Neural progenitor cell (in vitro differentiated cells): ENCODE data around the gene RAPH1. TPM values are rescaled to one million over a fixed set of nuclear protein-coding genes. Genes with fewer than 3 reads are reported as not detected.

Source experiments
- DNase-seq: peaks from one replicate; pipeline ENCODE4 v3.0.0-alpha.2; 2016; ENCODE audit warnings: low spot score
- H2AFZ ChIP-seq: fragments of 200-600 bp; sonication (generic); replicated peaks from 2 replicates; pipeline ENCODE4 v1.6.1; 2016; ENCODE audit warnings: antibody characterized with exemption
- H3F3A ChIP-seq: fragments of 200-600 bp; sonication (generic); 2 replicates; pipeline ENCODE4 v1.6.1; 2016; ENCODE audit warnings: antibody characterized with exemption, low read depth
- H3K27ac ChIP-seq: fragments of 200-600 bp; sonication (generic); 2 replicates; pipeline ENCODE4 v1.5.1; 2016; ENCODE audit warnings: mild to moderate bottlenecking
- H3K27me3 ChIP-seq: fragments of 200-600 bp; sonication (generic); 2 replicates; pipeline ENCODE4 v1.6.1; 2016; ENCODE audit warnings: mild to moderate bottlenecking, moderate library complexity
- H3K36me3 ChIP-seq: fragments of 200-600 bp; sonication (generic); 2 replicates; pipeline ENCODE4 v1.5.1; 2016
- H3K4me1 ChIP-seq: fragments of 200-600 bp; sonication (generic); 2 replicates; pipeline ENCODE4 v1.6.1; 2016; ENCODE audit warnings: mixed run types
- H3K4me2 ChIP-seq: fragments of 200-600 bp; sonication (generic); 2 replicates; pipeline ENCODE4 v1.6.1; 2016
- H3K4me3 ChIP-seq: fragments of 200-600 bp; sonication (generic); 2 replicates; pipeline ENCODE4 v1.5.1; 2016
- H3K79me2 ChIP-seq: fragments of 200-600 bp; sonication (generic); 2 replicates; pipeline ENCODE4 v1.6.1; 2016; ENCODE audit warnings: low read depth
- H3K9ac ChIP-seq: fragments of 200-600 bp; sonication (generic); 2 replicates; pipeline ENCODE4 v1.6.1; 2016
- H3K9me3 ChIP-seq: fragments of 200-600 bp; sonication (generic); 2 replicates; pipeline ENCODE4 v1.5.1; 2016; ENCODE audit warnings: low read depth
- H4K20me1 ChIP-seq: fragments of 200-600 bp; sonication (generic); 2 replicates; pipeline ENCODE4 v1.6.1; 2016; ENCODE audit warnings: low read depth
- H3K27ac Mint-ChIP-seq: 3 replicates; pipeline ENCODE4 v1.8.0; 2021; ENCODE audit warnings: mixed read lengths
- H3K27me3 Mint-ChIP-seq: 2 replicates; pipeline ENCODE4 v1.8.0; 2022; ENCODE audit warnings: low read depth, mild to moderate bottlenecking, inconsistent platforms, moderate library complexity, mixed read lengths; ENCODE audit not compliant: insufficient read depth
- H3K36me3 Mint-ChIP-seq: 3 replicates; pipeline ENCODE4 v1.8.0; 2021; ENCODE audit warnings: mixed read lengths
- H3K4me1 Mint-ChIP-seq: 3 replicates; pipeline ENCODE4 v1.8.0; 2021; ENCODE audit warnings: mixed read lengths
- H3K4me3 Mint-ChIP-seq: 3 replicates; pipeline ENCODE4 v1.8.0; 2021; ENCODE audit warnings: mild to moderate bottlenecking, moderate library complexity, mixed read lengths
- H3K9me3 Mint-ChIP-seq: 3 replicates; pipeline ENCODE4 v1.8.0; 2020; ENCODE audit warnings: mixed read lengths
- EZH2 ChIP-seq: fragments of 200-600 bp; sonication (generic); IDR thresholded peaks from 2 replicates; pipeline ENCODE4 v1.6.1; 2017; ENCODE audit warnings: antibody characterized with exemption, mild to moderate bottlenecking, moderate library complexity
- EZH2phosphoT487 ChIP-seq: fragments of 200-600 bp; sonication (generic); IDR thresholded peaks from 2 replicates; pipeline ENCODE4 v1.6.1; 2017; ENCODE audit warnings: antibody characterized with exemption
- total RNA-seq: library from RNA; depleted of rRNA; stranded (reverse); fragments of >200 nt; gene quantifications from 2 replicates; pipeline ENCODE4 v1.2.3, GENCODE V29; 2015; ENCODE audit warnings: low replicate concordance
- TF ChIP-seq, protein P1 (sequence below): fragments of 200-600 bp; sonication (generic); IDR thresholded peaks from 2 replicates; pipeline ENCODE4 v1.5.1; 2017; ENCODE audit warnings: antibody characterized with exemption, mild to moderate bottlenecking

The RAPH1 gene
- total RNA-seq, 1 donor from 2014 or later: 11.2 TPM

DNA sequence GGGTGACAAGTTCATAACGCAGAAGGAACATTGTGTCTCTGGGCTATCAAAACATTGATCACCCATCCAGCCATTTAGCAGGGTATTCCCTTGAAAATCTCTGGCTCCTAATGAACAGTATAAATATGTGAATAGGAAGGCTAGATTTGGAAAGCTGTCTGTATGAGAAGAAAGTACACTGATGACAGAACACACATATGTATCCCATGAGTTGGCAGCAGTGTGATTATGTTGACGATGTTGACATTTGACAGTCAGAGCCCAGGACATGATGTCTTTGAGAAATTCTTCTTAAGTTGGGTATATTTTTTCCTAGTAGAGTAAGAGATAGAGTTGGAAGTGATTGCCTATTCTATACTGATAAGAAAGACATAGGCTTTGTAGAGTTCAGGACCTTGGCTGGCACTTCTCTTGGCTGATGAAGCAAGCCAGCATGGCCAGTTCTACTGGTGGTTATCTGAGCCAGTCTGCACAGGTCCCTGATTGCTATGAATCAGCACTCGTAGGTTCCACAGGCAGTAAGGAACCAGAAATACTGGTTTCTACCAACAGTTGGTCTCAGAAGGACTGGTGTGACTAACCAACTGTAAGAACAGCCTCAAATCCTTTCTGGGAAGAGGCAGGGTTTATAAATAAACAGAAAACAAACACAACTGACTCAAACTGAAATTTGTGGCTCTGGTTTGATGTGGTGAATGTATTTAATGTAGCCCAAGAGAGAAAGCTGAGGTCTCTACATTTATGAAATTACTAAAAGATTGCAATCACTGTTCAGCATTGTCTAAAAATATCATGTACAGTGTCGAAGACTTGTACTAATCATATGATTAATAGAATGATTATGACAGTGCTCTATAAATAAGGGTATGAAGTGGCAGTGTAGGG lies 43.9 kb upstream of the RAPH1 start:
- Histone ChIP-seq H3F3A (no peaks in the 10 kb centered on the region), H2AFZ (no peak overlapping the region), H3K9me3 (no peaks in the 10 kb centered on the region), H3K4me2 (no peak overlapping the region), H3K36me3 (no peaks in the 10 kb centered on the region), H3K4me3 (no peak overlapping the region), H4K20me1 (no peaks in the 10 kb centered on the region), H3K9ac (no peak overlapping the region), H3K4me1 (peaks cover 6% of the 10 kb centered on the region), H3K27me3 (no peaks in the 10 kb centered on the region), H3K27ac (no peak overlapping the region), H3K79me2 (no peaks in the 10 kb centered on the region)
- Mint-ChIP-seq H3K9me3 (no peaks in the 10 kb centered on the region), H3K27ac (no peak overlapping the region), H3K4me3 (no peak overlapping the region), H3K27me3 (peaks cover 2% of the 10 kb centered on the region), H3K36me3 (no peaks in the 10 kb centered on the region), H3K4me1 (peaks cover 4% of the 10 kb centered on the region)
- DNase-seq: no peak
- TF ChIP-seq EZH2phosphoT487 (no peak), EZH2 (no peak)
- TF ChIP-seq, protein P1, sequence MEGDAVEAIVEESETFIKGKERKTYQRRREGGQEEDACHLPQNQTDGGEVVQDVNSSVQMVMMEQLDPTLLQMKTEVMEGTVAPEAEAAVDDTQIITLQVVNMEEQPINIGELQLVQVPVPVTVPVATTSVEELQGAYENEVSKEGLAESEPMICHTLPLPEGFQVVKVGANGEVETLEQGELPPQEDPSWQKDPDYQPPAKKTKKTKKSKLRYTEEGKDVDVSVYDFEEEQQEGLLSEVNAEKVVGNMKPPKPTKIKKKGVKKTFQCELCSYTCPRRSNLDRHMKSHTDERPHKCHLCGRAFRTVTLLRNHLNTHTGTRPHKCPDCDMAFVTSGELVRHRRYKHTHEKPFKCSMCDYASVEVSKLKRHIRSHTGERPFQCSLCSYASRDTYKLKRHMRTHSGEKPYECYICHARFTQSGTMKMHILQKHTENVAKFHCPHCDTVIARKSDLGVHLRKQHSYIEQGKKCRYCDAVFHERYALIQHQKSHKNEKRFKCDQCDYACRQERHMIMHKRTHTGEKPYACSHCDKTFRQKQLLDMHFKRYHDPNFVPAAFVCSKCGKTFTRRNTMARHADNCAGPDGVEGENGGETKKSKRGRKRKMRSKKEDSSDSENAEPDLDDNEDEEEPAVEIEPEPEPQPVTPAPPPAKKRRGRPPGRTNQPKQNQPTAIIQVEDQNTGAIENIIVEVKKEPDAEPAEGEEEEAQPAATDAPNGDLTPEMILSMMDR: no peak

DNA sequence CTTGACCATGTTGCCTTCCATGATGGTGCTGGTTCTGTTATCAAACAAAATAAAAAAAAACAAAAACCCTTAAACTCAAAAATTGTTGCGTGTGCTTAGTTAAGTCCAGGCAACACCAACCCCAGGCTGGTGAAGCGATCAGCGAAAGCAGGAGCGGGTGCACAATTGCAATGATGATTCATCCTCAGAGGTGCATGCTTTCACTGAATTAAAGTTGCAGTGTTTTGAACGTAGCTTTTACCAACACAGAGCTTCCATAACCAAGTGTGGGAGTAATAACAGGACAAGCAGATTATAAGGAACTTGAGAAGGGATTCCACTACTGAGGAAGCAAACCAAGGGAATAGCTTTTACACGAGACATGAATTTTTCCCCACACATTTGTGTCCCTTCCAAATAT lies 39.7 kb upstream of the RAPH1 start:
- no peaks in the 10 kb centered on the region for H3K36me3 Mint-ChIP-seq
- Histone ChIP-seq H3K9ac (no peak overlapping the region), H3K4me1 (no peaks in the 10 kb centered on the region), H3K4me2 (no peak overlapping the region), H3K27ac (no peak overlapping the region), H3K36me3 (no peaks in the 10 kb centered on the region), H3F3A (no peaks in the 10 kb centered on the region), H3K27me3 (no peaks in the 10 kb centered on the region), H4K20me1 (no peaks in the 10 kb centered on the region), H3K79me2 (no peaks in the 10 kb centered on the region), H3K9me3 (no peaks in the 10 kb centered on the region), H2AFZ (no peak overlapping the region), H3K4me3 (no peak overlapping the region)
- H3K4me1 Mint-ChIP-seq: peaks cover 4% of the 10 kb centered on the region
- H3K27me3 Mint-ChIP-seq: peaks cover 2% of the 10 kb centered on the region
- no peak overlapping the region for H3K27ac Mint-ChIP-seq
- no peak overlapping the region for H3K4me3 Mint-ChIP-seq
- no peak for DNase-seq
- no peaks in the 10 kb centered on the region for H3K9me3 Mint-ChIP-seq
- TF ChIP-seq EZH2phosphoT487: no peak
- no peak for TF ChIP-seq EZH2
- TF ChIP-seq, protein P1: no peak

- Histone ChIP-seq H3K36me3 (no peaks in the 10 kb centered on the region), H3K9ac (no peak overlapping the region), H3K27me3 (no peaks in the 10 kb centered on the region), H3K79me2 (no peaks in the 10 kb centered on the region), H3K9me3 (no peaks in the 10 kb centered on the region), H3K4me3 (no peak overlapping the region), H2AFZ (no peak overlapping the region), H4K20me1 (no peaks in the 10 kb centered on the region), H3K27ac (no peak overlapping the region), H3F3A (no peaks in the 10 kb centered on the region), H3K4me2 (no peak overlapping the region), H3K4me1 (no peaks in the 10 kb centered on the region)
- Mint-ChIP-seq H3K27ac (no peak overlapping the region), H3K9me3 (no peaks in the 10 kb centered on the region), H3K27me3 (peaks cover 2% of the 10 kb centered on the region), H3K36me3 (no peaks in the 10 kb centered on the region), H3K4me1 (no peaks in the 10 kb centered on the region), H3K4me3 (no peak overlapping the region)
- DNase-seq: no peak
- TF ChIP-seq, protein P1: no peak
- TF ChIP-seq EZH2phosphoT487: no peak
- no peak for TF ChIP-seq EZH2
Observed at GRCh38 chr2:203572316-203572715, 37.2 kb upstream of the RAPH1 start.
